Activated CD4-positive, alpha-beta T cell treated with anti-CD3 and anti-CD28 coated beads for 48 hours (primary cell): ENCODE data around the gene TLE6.
"Not testable (repeated sequence)": the region's sequence is repeated elsewhere in the genome, so short reads cannot be mapped to it uniquely, and the experiment has no call there.

Experiments used
- DNase-seq: peaks from one replicate; pipeline ENCODE4 v3.0.0-alpha.2; 2020

TLE6 gene

DNA sequence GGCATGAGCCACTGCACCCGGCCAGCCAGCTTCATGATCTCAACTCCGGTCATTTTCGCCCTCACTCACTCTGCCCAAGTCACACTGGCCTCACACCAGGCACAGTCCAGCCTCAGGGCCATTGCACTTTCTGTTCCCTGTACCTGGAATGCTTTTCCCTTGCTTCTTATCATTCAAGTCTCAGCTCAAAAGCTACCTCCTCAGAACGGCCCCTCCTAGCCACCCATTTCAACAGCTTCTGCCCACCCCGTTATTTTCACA lies 54.2 kb downstream of the TLE6 start:
- no peak for DNase-seq

DNA sequence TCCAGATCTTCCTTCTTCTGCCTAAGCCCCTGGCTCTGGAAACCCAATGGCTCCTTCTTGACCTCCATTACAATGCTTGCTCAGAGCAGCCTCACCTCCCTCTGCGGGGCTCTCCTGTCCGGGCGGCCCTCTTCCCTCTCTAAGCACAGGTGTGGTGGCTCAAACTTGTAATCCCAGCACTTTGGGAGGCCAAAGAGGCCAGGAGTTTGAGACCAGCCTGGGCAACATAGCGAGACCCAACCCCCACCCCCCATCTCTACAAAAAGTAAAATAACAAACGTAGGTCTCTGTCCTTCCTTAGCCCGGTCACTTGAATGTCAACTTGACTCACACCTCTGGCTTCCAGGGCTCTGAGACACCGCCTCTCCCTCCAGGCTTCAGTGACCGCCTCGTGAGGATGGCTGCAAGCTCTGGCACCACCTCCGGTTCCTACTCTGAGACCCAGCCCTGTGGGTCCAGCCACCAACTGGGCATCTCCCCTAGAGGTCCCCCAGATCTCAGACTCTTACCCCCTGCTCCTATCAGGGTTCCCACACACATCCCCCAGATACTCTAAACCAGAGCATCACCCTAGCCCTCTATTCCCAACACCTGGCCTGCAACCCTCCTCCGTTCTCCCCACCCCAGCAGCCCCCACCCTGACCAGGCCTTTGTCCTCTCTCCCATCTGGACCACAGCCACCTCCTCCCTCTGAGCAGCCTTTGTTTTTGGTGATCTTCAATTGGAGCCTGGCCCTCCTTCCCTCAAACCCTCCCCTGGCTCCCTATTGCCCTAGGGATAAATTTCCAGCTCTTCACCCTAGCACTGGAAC lies 56.4 kb downstream of the TLE6 start:
- no peak for DNase-seq

DNA sequence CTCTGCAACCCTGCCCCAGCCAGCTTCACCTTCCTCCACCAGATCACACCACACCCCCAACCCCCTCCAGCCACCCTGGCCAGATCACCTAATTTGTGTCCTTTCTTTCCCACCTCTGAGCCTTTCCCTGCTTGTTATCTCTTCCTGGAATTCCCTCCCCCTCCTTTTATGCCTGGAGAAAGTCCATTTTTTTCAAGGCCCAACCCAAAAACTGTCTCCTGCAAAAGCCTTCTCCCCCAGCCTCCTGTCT lies 57.0 kb downstream of the TLE6 start:
- no peak for DNase-seq

DNA sequence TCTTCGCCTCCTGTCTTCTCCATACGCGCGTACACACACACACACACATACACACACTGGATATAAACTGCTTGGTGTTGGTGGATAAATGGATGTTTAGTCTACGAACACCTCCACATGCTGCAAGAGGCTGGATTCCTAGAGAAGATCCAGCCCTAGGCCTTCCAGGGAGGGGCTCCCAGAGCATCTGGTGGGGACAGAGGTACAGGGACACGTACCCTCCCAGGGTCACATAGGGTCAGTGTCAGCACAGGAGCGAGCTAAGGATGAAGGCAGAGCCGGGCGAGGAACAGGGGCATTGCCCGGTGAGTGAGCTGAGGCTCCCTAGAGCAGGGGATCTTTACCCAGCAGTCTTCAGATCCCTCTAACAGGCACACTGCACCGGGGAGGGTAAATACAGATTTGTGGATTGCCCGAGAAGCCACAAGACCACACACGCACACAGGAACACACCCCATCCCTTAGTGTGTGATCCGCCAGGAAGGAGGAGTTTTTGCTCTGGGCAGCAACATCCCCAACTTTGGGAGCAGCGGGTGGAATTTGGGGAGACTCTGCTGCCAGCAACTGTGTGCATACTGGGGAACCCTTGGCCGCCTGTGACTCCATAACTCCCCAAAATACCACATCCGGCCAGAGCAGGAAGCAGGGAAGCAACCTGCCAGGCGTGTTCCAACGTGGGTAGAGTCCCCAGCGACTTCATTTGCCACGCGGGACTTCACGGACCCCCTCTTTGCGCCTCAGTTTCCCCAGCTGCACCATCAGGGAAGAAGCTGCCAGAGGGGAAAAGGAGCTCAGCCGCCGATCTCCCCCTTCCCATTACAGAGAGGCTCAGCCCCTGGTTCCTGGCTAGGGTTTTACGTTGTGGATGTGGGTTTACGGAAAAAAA lies 57.5 kb downstream of the TLE6 start:
- DNase-seq, result peak; percentile 68

DNA sequence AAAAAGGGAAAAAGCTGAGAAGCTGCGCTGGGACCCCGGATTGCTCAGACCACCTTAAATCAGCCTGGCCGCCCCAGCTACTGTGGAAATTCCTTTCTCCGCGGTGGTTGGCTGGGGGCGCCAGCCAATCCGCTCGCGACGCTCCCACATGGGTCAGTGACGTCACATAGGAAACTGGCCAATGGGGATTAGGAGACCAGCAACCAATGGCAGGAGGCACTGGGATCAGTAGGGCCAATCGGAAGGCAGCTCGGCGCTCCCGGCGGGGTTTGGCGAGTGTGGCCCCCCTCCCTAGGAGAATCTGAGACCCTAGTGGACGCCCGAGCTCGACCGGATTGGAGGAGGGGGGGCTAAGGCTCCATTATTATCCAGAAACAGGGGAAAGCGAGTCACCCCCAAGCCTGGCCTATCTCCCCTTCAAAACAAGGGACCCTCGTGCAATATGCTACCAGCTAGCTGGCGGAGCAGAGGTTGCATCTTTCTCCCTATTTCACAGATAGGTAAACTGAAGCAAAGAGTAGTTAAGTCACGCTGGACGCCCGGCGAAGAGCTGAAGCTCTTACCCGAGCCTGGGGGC lies 58.3 kb downstream of the TLE6 start:
- peak; percentile 96 for DNase-seq

DNA sequence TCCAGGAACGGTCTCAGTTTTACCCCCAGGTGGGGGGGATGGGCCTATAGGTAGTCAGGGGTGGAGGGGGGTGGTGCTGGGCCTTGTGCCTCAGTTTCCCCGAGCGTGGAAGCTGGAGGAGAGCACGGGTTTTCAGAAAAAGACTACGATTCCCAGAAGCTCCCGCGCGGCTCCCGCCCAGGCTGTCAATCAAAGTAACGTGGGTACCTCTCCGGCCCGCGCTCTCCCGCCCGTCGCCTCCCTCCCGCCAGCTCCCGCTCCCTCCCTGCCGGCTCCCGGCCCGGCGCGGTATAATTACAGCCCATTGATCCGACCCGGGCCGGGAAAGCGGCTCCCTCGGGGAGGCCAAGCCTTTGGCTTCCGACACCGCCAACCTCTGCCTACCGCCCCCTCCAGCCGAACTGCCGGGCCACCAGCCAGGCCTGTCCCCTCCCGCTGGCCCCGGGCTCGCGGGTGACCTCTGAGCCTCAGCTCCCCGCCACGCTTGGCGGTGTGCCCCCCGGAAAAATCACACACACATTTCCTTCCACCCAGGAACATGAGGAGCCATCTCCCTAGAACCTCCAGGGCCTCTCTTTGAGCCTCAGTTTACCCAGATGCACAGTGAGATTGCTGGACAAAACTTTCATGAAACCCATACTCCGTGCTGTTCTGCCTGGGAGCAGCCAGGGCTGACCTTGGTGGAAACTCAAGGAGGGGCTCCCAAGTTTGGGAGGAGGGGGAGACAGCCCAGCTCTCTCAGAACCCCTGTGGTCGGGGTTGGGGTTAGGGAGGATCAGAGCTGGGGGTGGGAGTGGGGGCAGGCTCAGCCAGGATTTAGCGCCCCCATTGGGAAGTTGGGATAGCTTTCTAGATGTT lies 59.0 kb downstream of the TLE6 start:
- peak; percentile 89 for DNase-seq

DNA sequence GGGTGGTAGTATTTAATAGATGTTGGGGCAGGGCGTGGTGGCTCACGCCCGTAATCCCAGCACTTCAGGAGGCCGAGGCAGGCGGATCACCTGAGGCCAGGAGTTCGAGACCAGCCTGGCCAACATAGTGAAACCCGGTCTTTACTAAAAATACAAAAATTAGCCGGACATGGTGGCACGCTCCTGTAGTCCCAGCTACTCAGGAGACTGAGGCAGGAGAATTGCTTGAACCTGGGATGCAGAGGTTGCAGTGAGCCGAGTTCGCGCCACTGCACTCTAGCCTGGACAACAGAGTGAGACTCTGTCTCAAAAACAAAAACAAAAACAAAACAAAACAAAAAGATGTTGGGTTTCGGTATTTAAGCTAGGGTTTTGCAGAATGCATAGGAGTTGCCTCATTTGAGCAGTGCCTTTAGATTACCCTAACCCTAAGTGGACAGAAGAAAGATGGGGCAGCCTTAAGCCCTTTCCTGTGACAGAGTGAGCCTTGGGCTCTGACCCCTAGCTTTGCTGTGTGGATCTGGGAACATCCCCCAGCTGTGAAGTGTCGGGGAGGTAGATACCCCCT lies 59.7 kb downstream of the TLE6 start:
- DNase-seq, result not testable (repeated sequence)

DNA sequence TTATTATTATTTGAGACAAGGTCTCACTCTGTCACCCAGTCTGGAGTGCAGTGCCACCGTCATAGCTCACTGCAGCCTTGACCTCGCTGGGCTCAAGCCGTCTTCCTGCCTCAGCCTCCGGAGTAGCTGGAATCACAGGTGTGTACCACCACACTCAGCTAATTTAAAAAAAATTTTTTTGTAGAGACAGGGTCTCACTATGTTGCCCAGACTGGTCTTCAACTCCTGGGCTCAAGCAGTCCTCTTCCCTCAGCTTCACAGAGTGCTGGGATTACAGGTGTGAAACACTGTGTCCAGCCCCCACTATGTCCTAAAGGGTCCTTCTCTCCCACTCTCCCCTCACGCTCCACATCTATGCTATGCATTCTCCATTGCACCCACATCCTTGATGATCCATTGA lies 60.9 kb downstream of the TLE6 start:
- DNase-seq, result no peak

DNA sequence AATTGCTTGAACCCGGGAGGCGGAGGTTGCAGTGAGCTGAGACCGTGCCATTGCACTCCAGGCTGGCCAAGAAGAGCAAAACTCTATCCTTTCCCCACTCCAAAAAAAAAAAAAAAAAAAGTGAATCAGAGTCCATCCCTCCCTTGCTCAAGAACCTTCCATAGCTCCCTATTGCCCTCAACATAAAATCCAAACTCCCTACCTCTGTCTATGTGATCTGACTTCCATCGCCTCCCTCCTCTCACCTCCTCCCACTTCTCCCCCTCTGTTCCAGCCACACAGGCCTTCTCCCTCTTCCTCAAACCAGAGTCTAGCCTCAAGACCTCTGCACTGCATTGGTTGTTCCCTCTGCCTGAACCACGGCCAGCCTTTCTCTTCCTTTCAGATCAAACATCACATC lies 61.8 kb downstream of the TLE6 start:
- no peak for DNase-seq

DNA sequence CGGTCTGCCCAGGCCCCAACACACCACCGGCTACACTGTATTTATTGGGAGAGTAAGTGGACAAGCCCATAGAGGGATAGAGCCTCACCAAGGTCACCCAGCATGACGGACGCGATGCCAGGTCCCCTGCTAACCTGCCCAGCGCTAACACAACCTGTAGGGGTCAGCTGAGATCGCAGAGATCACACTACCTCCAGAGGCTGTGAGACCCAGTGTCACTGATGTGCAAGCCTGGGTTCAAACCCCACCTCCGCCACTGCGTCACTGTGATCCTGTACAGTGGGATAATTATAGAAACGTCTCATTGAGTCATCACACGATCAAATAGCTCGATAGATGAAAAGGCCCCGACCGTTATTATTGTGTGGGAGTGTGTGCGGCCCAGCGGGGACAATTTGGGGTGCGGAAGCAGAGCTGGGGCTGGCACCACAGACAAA lies 62.3 kb downstream of the TLE6 start:
- DNase-seq, result no peak

DNA sequence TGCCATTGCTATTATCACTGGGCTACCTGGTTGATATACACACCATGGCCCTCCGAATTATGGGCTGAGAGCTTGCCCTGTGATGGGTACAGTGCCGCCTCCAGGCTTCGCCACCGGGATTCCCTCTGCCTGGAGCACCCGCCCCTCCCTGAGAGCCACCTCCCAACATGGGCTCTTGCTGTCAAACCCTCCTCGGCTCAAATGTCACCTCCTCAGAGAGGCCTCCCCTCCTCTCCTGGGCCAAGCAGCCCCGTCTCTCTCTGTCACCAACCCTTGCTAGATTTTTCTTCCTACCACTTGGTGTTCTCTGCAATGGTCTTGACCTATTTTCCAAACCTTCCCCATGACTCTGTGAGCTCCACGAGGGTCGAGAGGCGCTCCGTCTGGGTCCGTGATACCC lies 64.0 kb downstream of the TLE6 start:
- no peak for DNase-seq

DNA sequence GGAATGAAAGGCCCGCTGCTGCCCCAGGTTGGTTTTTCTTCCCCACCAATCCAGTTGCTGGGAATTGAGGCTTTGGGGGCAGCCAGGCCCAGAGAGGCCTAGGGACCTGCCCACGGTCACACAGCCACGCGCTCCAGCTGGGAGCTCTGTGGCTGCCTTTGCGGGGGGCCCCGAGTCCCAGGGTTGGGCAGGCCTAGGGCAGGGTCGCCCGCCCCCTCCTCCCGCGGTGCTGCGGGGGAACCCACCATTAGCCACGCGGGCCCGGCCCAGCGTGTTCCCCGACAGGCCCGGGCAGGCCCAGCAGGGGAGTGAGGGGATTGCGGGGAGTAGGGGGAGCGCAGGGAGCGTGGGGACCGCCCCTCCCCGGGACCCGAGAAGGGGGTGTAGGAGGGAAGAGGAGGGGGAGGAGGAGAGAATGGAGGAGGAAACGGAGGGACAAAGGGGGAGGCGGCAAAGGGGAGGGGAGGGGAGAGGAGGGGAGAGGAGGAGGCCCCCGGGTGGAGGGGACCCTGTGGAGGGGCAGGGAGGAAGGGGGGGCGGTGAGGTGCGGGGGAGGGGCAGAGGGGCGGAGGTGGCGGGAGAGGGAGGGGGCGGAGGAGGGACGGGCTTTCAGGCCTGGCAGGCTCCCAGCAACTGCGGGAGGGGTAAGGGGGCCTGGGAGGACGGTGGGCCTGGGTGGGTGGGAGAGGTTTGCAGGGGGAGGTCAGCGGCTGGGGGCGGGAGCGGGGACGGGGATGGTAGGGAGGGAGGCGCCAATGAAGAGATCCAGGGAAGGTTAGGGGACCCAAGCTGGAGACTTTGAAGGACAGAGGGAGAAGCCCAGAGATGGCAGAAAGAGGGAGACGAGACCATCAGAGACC lies 64.6 kb downstream of the TLE6 start:
- no peak for DNase-seq

DNA sequence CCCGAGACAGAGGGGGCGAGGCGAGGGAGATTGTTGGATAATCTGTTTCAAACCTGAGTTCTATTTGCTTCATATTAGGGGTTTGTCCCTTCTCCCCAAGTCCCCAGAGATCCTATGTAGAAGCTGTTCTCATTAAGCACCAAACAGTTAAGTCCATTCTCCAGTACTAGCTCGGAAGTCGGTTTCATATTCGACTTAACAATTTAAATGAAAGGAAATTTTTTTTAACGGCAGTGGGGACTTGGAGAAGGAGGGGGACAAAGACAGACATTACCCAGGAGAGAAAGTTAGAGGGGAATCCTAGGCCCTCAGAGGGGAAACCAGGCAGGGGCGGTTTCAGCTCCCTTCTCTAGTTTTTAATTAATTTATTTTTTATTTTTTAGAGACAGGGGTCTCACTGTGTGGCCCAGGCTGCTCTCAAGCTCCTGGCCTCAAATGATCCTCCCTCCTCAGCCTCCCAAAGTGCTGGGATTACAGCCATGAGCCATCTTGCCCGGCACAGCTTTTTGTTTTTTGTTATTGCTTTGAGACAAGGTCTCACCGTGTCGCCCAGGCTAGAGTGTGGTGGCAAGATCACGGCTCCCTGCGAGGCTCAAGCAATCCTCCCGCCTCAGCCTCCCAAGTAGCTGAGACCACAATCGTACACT lies 65.4 kb downstream of the TLE6 start:
- no peak for DNase-seq
